GM12874 (cell line): Measurements from ENCODE around the gene SYNGR3.

Source experiments
- CTCF ChIP-seq: IDR thresholded peaks from 2 replicates; pipeline ENCODE4 v1.5.1; 2011; ENCODE audit warnings: low read depth, mild to moderate bottlenecking, control low read depth, low read length, moderate library complexity; ENCODE audit not compliant: insufficient read depth

The SYNGR3 gene

GRCh38 chr16:2032285-2033056, 42.7 kb downstream of the SYNGR3 start:
- TF ChIP-seq CTCF, result no peak

- TF ChIP-seq CTCF, result no peak
Observed at GRCh38 chr16:2033057-2033908, 43.5 kb downstream of the SYNGR3 start.

GRCh38 chr16:2034696-2035430, 45.1 kb downstream of the SYNGR3 start:
- TF ChIP-seq CTCF, result no peak

- TF ChIP-seq CTCF, result no peak
Observed at GRCh38 chr16:2035431-2036199, 45.8 kb downstream of the SYNGR3 start.

DNA sequence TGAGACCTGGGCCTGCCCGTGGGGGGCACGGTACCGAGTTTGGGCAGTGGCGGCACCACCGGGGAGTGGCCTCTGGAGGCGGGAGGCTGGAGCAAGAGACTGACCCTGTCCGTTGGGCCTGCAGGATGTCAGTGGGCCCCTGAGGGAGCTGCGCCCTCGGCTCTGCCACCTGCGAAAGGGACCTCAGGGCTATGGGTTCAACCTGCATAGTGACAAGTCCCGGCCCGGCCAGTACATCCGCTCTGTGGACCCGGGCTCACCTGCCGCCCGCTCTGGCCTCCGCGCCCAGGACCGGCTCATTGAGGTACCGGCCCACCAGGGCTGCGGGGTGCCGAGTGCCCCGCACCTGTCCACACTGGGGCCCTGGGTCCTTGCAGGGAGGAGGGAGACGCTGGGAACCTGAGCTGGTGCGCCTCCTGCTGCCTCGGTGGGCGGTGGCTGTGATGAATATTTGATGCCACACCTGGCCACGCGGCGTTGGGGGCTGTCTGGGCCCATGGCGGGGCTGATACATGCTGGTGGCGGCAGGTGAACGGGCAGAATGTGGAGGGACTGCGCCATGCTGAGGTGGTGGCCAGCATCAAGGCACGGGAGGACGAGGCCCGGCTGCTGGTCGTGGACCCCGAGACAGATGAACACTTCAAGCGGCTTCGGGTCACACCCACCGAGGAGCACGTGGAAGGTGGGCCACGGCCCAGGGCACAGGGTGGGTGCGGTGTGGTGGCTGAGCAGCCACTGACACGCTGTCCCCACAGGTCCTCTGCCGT, 46.6 kb downstream of the SYNGR3 start:
- TF ChIP-seq CTCF, result no peak

- no peak for TF ChIP-seq CTCF
Observed at GRCh38 chr16:2037115-2037514, 47.3 kb downstream of the SYNGR3 start.
